MM.1S (cell line): ENCODE results near the gene C3orf18.

Experiments used
- DNase-seq: peaks from one replicate; pipeline ENCODE4 v3.0.0-alpha.2; 2015
- H2AFZ ChIP-seq: fragments of 300-600 bp; sonication (generic); 2 replicates; pipeline ENCODE4 v1.6.0; 2016; ENCODE audit warnings: antibody characterized with exemption, low read length
- H3F3A ChIP-seq: fragments of 300-600 bp; sonication (generic); 2 replicates; pipeline ENCODE4 v1.6.1; 2016; ENCODE audit warnings: mild to moderate bottlenecking, antibody characterized with exemption, low read length, moderate library complexity, mixed read lengths; ENCODE audit not compliant: insufficient read depth
- H3K27ac ChIP-seq: fragments of 300-600 bp; sonication (generic); 2 replicates; pipeline ENCODE4 v1.5.1; 2016; ENCODE audit warnings: mild to moderate bottlenecking, low read length
- H3K27me3 ChIP-seq: fragments of 300-600 bp; sonication (generic); replicated peaks from 2 replicates; pipeline ENCODE4 v1.6.0; 2016; ENCODE audit warnings: low read length; ENCODE audit not compliant: insufficient read depth
- H3K36me3 ChIP-seq: fragments of 300-600 bp; sonication (generic); replicated peaks from 2 replicates; pipeline ENCODE4 v1.6.1; 2016; ENCODE audit warnings: mild to moderate bottlenecking, low read length, mixed read lengths; ENCODE audit not compliant: insufficient read depth
- H3K4me1 ChIP-seq: fragments of 300-600 bp; sonication (generic); 2 replicates; pipeline ENCODE4 v1.6.1; 2016; ENCODE audit warnings: low read length, mixed read lengths
- H3K4me2 ChIP-seq: fragments of 300-600 bp; sonication (generic); 2 replicates; pipeline ENCODE4 v1.6.0; 2016; ENCODE audit warnings: low read depth, low read length
- H3K4me3 ChIP-seq: fragments of 300-600 bp; sonication (generic); 2 replicates; pipeline ENCODE4 v1.5.1; 2016; ENCODE audit warnings: low read length, mixed read lengths
- H3K79me2 ChIP-seq: fragments of 300-600 bp; sonication (generic); 2 replicates; pipeline ENCODE4 v1.6.1; 2016; ENCODE audit warnings: mixed run types, low read length, mixed read lengths
- H3K9ac ChIP-seq: fragments of 300-600 bp; sonication (generic); 2 replicates; pipeline ENCODE4 v1.6.1; 2016; ENCODE audit warnings: low read length, mixed read lengths
- H3K9me2 ChIP-seq: fragments of 300-600 bp; sonication (generic); replicated peaks from 2 replicates; pipeline ENCODE4 v1.6.1; 2016; ENCODE audit warnings: mild to moderate bottlenecking, low read length, mixed read lengths; ENCODE audit not compliant: insufficient read depth
- H3K9me3 ChIP-seq: fragments of 300-600 bp; sonication (generic); replicated peaks from 2 replicates; pipeline ENCODE4 v1.6.1; 2016; ENCODE audit warnings: mild to moderate bottlenecking, low read length, mixed read lengths; ENCODE audit not compliant: insufficient read depth
- H4K20me1 ChIP-seq: fragments of 300-600 bp; sonication (generic); 2 replicates; pipeline ENCODE4 v1.6.1; 2016; ENCODE audit warnings: mild to moderate bottlenecking, low read length, moderate library complexity, mixed read lengths; ENCODE audit not compliant: insufficient read depth
- CTCF ChIP-seq: fragments of 300-600 bp; sonication (generic); IDR thresholded peaks from 2 replicates; pipeline ENCODE4 v1.5.1; 2016; ENCODE audit warnings: antibody characterized with exemption, low read length, mixed read lengths
- EZH2 ChIP-seq: fragments of 300-600 bp; sonication (generic); optimal IDR thresholded peaks from 2 replicates; pipeline ENCODE3; 2017; ENCODE audit warnings: low read depth, mild to moderate bottlenecking, antibody characterized with exemption, low read length, mixed read lengths
- EZH2phosphoT487 ChIP-seq: fragments of 300-600 bp; sonication (generic); IDR thresholded peaks from 2 replicates; pipeline ENCODE4 v1.6.1; 2018; ENCODE audit warnings: antibody characterized with exemption, low read length

The C3orf18 gene

GRCh38 chr3:50607271-50608091, 39.9 kb upstream of the C3orf18 start:
- Histone ChIP-seq H3K4me1 (peaks cover 14% of the 10 kb centered on the region), H3K4me3 (no peak overlapping the region), H3F3A (peaks cover 4% of the 10 kb centered on the region; the same call in 1 of the 2 replicates), H3K27me3 (no peaks in the 10 kb centered on the region), H3K9me3 (no peaks in the 10 kb centered on the region), H2AFZ (no peak overlapping the region), H4K20me1 (no peaks in the 10 kb centered on the region), H3K27ac (no peak overlapping the region), H3K9ac (no peak overlapping the region), H3K36me3 (no peaks in the 10 kb centered on the region), H3K9me2 (no peaks in the 10 kb centered on the region), H3K79me2 (no peaks in the 10 kb centered on the region), H3K4me2 (no peak overlapping the region)
- TF ChIP-seq EZH2 (no peak), EZH2phosphoT487 (no peak), CTCF (no peak)
- no peak for DNase-seq

- no peak for DNase-seq
- Histone ChIP-seq H3K9me3 (no peaks in the 10 kb centered on the region), H3K4me3 (no peak overlapping the region), H4K20me1 (no peaks in the 10 kb centered on the region), H3K9ac (no peak overlapping the region), H3K36me3 (no peaks in the 10 kb centered on the region), H3K27me3 (no peaks in the 10 kb centered on the region), H3K79me2 (no peaks in the 10 kb centered on the region), H3K9me2 (no peaks in the 10 kb centered on the region), H3K4me1 (peaks cover 11% of the 10 kb centered on the region), H2AFZ (no peak overlapping the region), H3F3A (no peaks in the 10 kb centered on the region), H3K4me2 (no peak overlapping the region), H3K27ac (no peak overlapping the region)
- no peak for TF ChIP-seq CTCF
- TF ChIP-seq EZH2: no peak
- TF ChIP-seq EZH2phosphoT487: no peak
Measured at GRCh38 chr3:50606596-50606995, 39.0 kb upstream of the C3orf18 start.

GRCh38 chr3:50605901-50606326, 38.4 kb upstream of the C3orf18 start:
- Histone ChIP-seq H3K9ac (no peak overlapping the region), H3K27ac (no peak overlapping the region), H3K4me3 (no peak overlapping the region), H3K4me1 (peaks cover 11% of the 10 kb centered on the region), H3K36me3 (no peaks in the 10 kb centered on the region), H2AFZ (no peak overlapping the region), H3K9me2 (no peaks in the 10 kb centered on the region), H3K27me3 (no peaks in the 10 kb centered on the region), H3F3A (no peaks in the 10 kb centered on the region), H3K4me2 (no peak overlapping the region), H3K79me2 (no peaks in the 10 kb centered on the region), H3K9me3 (no peaks in the 10 kb centered on the region), H4K20me1 (no peaks in the 10 kb centered on the region)
- no peak for DNase-seq
- TF ChIP-seq CTCF (no peak), EZH2 (no peak), EZH2phosphoT487 (no peak)
